Panc1 (cell line): ENCODE results near the gene KCNH6.

Experiments
- POLR2AphosphoS5 ChIP-seq: IDR thresholded peaks from 2 replicates; pipeline ENCODE4 v1.6.1; 2012; ENCODE audit warnings: mild to moderate bottlenecking, low read depth, low read length, moderate library complexity
- SIN3A ChIP-seq: IDR thresholded peaks from 2 replicates; pipeline ENCODE4 v1.6.1; 2012; ENCODE audit warnings: low read depth, mild to moderate bottlenecking, low read length, moderate library complexity, borderline replicate concordance; ENCODE audit not compliant: insufficient read depth
- TF ChIP-seq, protein P1 (sequence below): fragments of 450-650 bp; IDR thresholded peaks from 2 replicates; pipeline ENCODE4 v1.5.1; 2017; ENCODE audit warnings: mild to moderate bottlenecking

DNA sequence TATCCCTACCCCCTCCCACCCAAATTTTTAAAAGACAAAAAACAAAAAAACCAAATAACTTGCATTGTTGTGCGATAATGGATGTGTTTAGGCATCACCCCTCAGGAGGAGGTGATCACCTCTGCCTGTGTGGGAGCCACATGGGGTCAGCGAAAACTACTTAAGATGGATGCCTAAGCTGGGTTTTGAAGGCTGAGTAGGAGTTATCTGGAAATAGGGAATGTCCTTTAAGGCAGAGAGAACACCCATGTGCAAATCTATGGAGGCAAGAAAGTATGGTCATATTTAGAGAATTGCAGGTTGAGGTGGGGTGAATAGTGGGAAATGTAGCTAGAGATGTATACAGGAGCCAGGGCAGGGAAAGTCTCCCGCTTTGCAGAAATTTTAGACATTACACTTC is 72.0 kb downstream of the KCNH6 start:
- TF ChIP-seq, protein P1, sequence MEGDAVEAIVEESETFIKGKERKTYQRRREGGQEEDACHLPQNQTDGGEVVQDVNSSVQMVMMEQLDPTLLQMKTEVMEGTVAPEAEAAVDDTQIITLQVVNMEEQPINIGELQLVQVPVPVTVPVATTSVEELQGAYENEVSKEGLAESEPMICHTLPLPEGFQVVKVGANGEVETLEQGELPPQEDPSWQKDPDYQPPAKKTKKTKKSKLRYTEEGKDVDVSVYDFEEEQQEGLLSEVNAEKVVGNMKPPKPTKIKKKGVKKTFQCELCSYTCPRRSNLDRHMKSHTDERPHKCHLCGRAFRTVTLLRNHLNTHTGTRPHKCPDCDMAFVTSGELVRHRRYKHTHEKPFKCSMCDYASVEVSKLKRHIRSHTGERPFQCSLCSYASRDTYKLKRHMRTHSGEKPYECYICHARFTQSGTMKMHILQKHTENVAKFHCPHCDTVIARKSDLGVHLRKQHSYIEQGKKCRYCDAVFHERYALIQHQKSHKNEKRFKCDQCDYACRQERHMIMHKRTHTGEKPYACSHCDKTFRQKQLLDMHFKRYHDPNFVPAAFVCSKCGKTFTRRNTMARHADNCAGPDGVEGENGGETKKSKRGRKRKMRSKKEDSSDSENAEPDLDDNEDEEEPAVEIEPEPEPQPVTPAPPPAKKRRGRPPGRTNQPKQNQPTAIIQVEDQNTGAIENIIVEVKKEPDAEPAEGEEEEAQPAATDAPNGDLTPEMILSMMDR, result no peak
- no peak for TF ChIP-seq SIN3A
- no peak for TF ChIP-seq POLR2AphosphoS5
